ENCODE results near the gene GABRA5. TPM values are rescaled to one million over a fixed set of nuclear protein-coding genes. Genes with fewer than 3 reads are reported as not detected.

Gene GABRA5
- total and polyA plus RNA-seq, 2 of the 8 experiments (the other 6 are each of a cell fraction or from before 2014, with no cell fraction given) = 15.0 to 29.6 TPM

GRCh38 chr15:26872206-26872605 is 5.3 kb downstream of the GABRA5 start:
- Histone ChIP-seq H3K18ac (ENCODE audit: extremely low read depth, low read length) (no peak overlapping the region), H3K23ac (ENCODE audit: insufficient read length) (no peak overlapping the region), H2AK5ac (ENCODE audit: low read depth, low read length) (no peak overlapping the region), H3K9me3 (ENCODE audit: insufficient read depth in 2 of 2, low read depth in 1 of 2, low read length in 1 of 2) (no peaks in the 10 kb centered on the region), H4K91ac (replicated peaks; ENCODE audit: insufficient read length, low read length) (no peak overlapping the region), H3K56ac (replicated peaks; ENCODE audit: insufficient read length, low read depth, low read length) (no peak overlapping the region), H2BK5ac (ENCODE audit: low read depth, low read length) (no peak overlapping the region), H3K27me3 (replicated peaks in 1 of 4; ENCODE audit: control insufficient read depth in 3 of 4, extremely low read depth in 1 of 4, insufficient read depth in 3 of 4, low read length in 3 of 4) (peaks cover 8 to 28% (median 17%) of the 10 kb centered on the region in 4 experiments), H2BK20ac (ENCODE audit: low read length) (no peak overlapping the region), H3K4ac (replicated peaks; ENCODE audit: insufficient read length, low read depth, low read length) (no peak overlapping the region), H3K36me3 (ENCODE audit: control insufficient read depth in 2 of 4, insufficient read depth in 4 of 4, low read length in 3 of 4) (peaks cover 0 to 3% (median 0%) of the 10 kb centered on the region in 4 experiments; a peak in 1 of 8 replicates), H4K8ac (ENCODE audit: extremely low read depth, insufficient read depth, low read length) (no peak overlapping the region), H2BK12ac (ENCODE audit: low read depth, low read length) (no peak overlapping the region), H3K27ac (ENCODE audit: low read depth, low read length) (no peak overlapping the region), H4K5ac (ENCODE audit: insufficient read length, low read depth, low read length) (no peak overlapping the region), H3K4me2 (ENCODE audit: insufficient read depth in 1 of 2, low read depth in 2 of 2, low read length in 2 of 2) (no peak overlapping the region), H2BK15ac (ENCODE audit: low read length) (no peak overlapping the region), H3K9ac (replicated peaks in 1 of 4; ENCODE audit: extremely low read depth in 1 of 4, low read depth in 3 of 4, low read length in 3 of 4) (no peak overlapping the region), H2BK120ac (replicated peaks; ENCODE audit: low read depth, low read length) (no peak overlapping the region), H4K20me1 (replicated peaks in 1 of 2; ENCODE audit: control insufficient read depth in 1 of 2, insufficient read depth in 2 of 2, low read length in 2 of 2) (peaks cover 0 to 2% of the 10 kb centered on the region in 2 experiments), H2AFZ (ENCODE audit: low read length) (no peak overlapping the region), H3K4me3 (ENCODE audit: extremely low read depth in 1 of 4, insufficient read depth in 2 of 4, low read depth in 3 of 4, low read length in 4 of 4) (no peak overlapping the region), H3K14ac (ENCODE audit: insufficient read length) (no peak overlapping the region), H3K23me2 (ENCODE audit: low read depth, low read length) (peaks cover 5% of the 10 kb centered on the region; the same call in 1 of the 2 replicates), H3K4me1 (replicated peaks in 1 of 4; ENCODE audit: control insufficient read depth in 3 of 4, insufficient read depth in 4 of 4, low read length in 3 of 4) (peaks cover 0 to 4% (median 2%) of the 10 kb centered on the region in 4 experiments; a peak in 2 of 7 replicates), H3K79me2 (ENCODE audit: control insufficient read depth in 1 of 2, insufficient read depth in 2 of 2, low read length in 2 of 2) (no peaks in the 10 kb centered on the region), H3K79me1 (ENCODE audit: low read depth, low read length) (no peaks in the 10 kb centered on the region)
- ChIA-PET POLR2A (ENCODE audit: partially characterized antibody) (no interaction called here), CTCF (ENCODE audit: partially characterized antibody) (interaction anchor here (1.0 kb wide), 1 partner anchor 18 kb away, joined by 3 read pairs; no protein-coding TSS in a partner anchor)
- 74% methylated on average over 7 of the region's 7 CpGs; no CpG with 5 or more reads in 1 of the 2 experiments for WGBS, 2 experiments (ENCODE audit: extremely low coverage in 1 of 2, insufficient coverage in 1 of 2, insufficient read length in 1 of 2, insufficient replicate concordance in 2 of 2, low coverage in 1 of 2, low lambda C conversion rate in 2 of 2, missing lambda C conversion rate in 1 of 2)
- no peak for DNase-seq (ENCODE audit: low read depth in 1 of 2, low spot score in 2 of 2)
- TF ChIP-seq POLR2A (IDR thresholded peaks at IDR 0.05; ENCODE audit: control extremely low read depth in 1 of 2, low read depth in 2 of 2, low read length in 2 of 2) = no peak
- TF ChIP-seq SIN3A (conservative IDR thresholded peaks at IDR 0.05 in 1 of 2, IDR thresholded peaks at IDR 0.05 in 1 of 2; ENCODE audit: low read depth in 1 of 2, low read length in 2 of 2) = 0 out of 4 replicates have a peak, but pooled peaks of 1 of the 2 experiments have one; percentile 30
- peak; percentile 92 for FAIRE-seq

All from H1 (cell line).